ENCODE results near the gene NCMAP. TPM values are rescaled to one million over a fixed set of nuclear protein-coding genes. Genes with fewer than 3 reads are reported as not detected.
A peak's percentile ranks its signal among the peaks of the same experiment; 100 is the strongest.

Gene NCMAP
- total and polyA plus RNA-seq, 2 experiments from 2014 or later: 0.17 to 0.23 TPM

DNA sequence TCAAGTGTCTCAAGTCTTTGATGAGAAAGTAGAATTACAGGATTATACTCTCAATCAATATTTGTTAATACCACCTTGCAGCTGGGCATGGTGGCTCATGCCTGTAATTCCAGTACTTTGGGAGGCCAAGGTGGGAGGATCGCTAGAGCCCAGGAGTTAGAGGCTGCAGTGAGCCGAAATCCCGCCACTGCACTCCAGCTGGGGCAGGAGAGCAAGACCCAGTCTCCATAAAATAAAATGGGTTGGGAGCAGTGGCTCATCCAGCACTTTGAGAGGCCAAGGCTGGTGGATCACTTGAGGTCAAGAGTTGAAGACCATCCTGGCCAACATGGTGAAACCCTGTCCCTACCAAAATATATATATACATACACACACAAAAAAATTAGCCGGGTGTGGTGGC, 1.2 kb upstream of the NCMAP start:
- Histone ChIP-seq H3K79me2 (replicated peaks; ENCODE audit: insufficient read depth) (no peaks in the 10 kb centered on the region), H3K27ac (ENCODE audit: low read depth) (no peak overlapping the region), H3K4me1 (ENCODE audit: insufficient read depth) (peaks cover 7% of the 10 kb centered on the region; the same call in 1 of the 2 replicates), H3K27me3 (ENCODE audit: insufficient read depth) (peaks cover 32% of the 10 kb centered on the region), H3K36me3 (ENCODE audit: insufficient read depth) (no peaks in the 10 kb centered on the region), H3F3A (replicated peaks; ENCODE audit: low read depth) (no peaks in the 10 kb centered on the region), H3K9me2 (ENCODE audit: insufficient read depth) (no peaks in the 10 kb centered on the region), H2AFZ (no peak overlapping the region), H4K20me1 (replicated peaks; ENCODE audit: insufficient read depth) (no peaks in the 10 kb centered on the region), H3K4me3 (no peak overlapping the region), H3K4me2 (no peak overlapping the region)
- Mint-ChIP-seq H3K4me3 (no peak overlapping the region), H3K4me1 (peaks cover 14% of the 10 kb centered on the region), H3K9me3 (no peaks in the 10 kb centered on the region), H3K27ac (no peak overlapping the region), H3K36me3 (ENCODE audit: low read depth) (no peaks in the 10 kb centered on the region), H3K27me3 (ENCODE audit: insufficient read depth, low read depth, poor library complexity) (peaks cover 21% of the 10 kb centered on the region)
- DNase-seq (ENCODE audit: low spot score) (no peak), ATAC-seq (no peak)
- TF ChIP-seq JUNB (IDR thresholded peaks at IDR 0.05; ENCODE audit: unreplicated experiment): no peak

DNA sequence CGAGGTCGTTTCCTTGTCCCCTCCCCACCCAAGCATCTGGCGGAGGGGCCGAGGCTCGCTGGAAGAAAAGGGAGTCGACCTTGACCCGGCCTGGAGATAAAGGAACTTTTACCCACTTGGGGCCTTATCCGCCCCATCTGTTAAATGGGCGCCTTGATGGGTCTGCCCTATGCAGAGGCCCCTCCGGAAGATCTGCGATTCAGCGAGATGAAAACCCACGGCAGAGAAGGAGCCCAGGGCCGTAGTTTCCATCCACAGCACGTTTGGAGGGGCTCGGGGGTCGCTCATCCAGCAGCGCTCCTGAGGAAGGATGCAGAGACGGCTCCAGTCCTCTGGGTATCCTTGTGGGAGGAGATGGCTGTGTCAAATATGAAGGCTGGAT, 518 bp downstream of the NCMAP start:
- H3K4me1 Mint-ChIP-seq: peaks cover 14% of the 10 kb centered on the region
- Histone ChIP-seq H3K27me3 (ENCODE audit: insufficient read depth) (peaks cover 32% of the 10 kb centered on the region), H3K4me3 (peak overlapping the region; percentile 67), H3K4me2 (peak overlapping the region; percentile 90), H3K27ac (ENCODE audit: low read depth) (no peak overlapping the region), H3K9me2 (ENCODE audit: insufficient read depth) (no peaks in the 10 kb centered on the region), H3K36me3 (ENCODE audit: insufficient read depth) (no peaks in the 10 kb centered on the region), H3F3A (replicated peaks; ENCODE audit: low read depth) (no peaks in the 10 kb centered on the region), H3K79me2 (replicated peaks; ENCODE audit: insufficient read depth) (no peaks in the 10 kb centered on the region), H4K20me1 (replicated peaks; ENCODE audit: insufficient read depth) (no peaks in the 10 kb centered on the region), H2AFZ (peak overlapping the region; percentile 95), H3K4me1 (ENCODE audit: insufficient read depth) (peaks cover 7% of the 10 kb centered on the region; the same call in 1 of the 2 replicates)
- peak overlapping the region; percentile 74 for H3K4me3 Mint-ChIP-seq
- H3K27me3 Mint-ChIP-seq (ENCODE audit: insufficient read depth, low read depth, poor library complexity): peaks cover 21% of the 10 kb centered on the region
- TF ChIP-seq POLR2AphosphoS5 (IDR thresholded peaks at IDR 0.05; ENCODE audit: low read depth): no peak
- TF ChIP-seq, protein P1, sequence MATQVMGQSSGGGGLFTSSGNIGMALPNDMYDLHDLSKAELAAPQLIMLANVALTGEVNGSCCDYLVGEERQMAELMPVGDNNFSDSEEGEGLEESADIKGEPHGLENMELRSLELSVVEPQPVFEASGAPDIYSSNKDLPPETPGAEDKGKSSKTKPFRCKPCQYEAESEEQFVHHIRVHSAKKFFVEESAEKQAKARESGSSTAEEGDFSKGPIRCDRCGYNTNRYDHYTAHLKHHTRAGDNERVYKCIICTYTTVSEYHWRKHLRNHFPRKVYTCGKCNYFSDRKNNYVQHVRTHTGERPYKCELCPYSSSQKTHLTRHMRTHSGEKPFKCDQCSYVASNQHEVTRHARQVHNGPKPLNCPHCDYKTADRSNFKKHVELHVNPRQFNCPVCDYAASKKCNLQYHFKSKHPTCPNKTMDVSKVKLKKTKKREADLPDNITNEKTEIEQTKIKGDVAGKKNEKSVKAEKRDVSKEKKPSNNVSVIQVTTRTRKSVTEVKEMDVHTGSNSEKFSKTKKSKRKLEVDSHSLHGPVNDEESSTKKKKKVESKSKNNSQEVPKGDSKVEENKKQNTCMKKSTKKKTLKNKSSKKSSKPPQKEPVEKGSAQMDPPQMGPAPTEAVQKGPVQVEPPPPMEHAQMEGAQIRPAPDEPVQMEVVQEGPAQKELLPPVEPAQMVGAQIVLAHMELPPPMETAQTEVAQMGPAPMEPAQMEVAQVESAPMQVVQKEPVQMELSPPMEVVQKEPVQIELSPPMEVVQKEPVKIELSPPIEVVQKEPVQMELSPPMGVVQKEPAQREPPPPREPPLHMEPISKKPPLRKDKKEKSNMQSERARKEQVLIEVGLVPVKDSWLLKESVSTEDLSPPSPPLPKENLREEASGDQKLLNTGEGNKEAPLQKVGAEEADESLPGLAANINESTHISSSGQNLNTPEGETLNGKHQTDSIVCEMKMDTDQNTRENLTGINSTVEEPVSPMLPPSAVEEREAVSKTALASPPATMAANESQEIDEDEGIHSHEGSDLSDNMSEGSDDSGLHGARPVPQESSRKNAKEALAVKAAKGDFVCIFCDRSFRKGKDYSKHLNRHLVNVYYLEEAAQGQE (IDR thresholded peaks at IDR 0.05; ENCODE audit: unreplicated experiment): no peak
- TF ChIP-seq JUNB (IDR thresholded peaks at IDR 0.05; ENCODE audit: unreplicated experiment): no peak
- no peak for TF ChIP-seq ZNF114 (CRISPR knock-in tag; IDR thresholded peaks at IDR 0.05)
- TF ChIP-seq CREB1 (CRISPR knock-in tag; IDR thresholded peaks at IDR 0.05; ENCODE audit: low read depth): no peak
- no peak for TF ChIP-seq EZH2phosphoT487 (IDR thresholded peaks at IDR 0.05; ENCODE audit: unreplicated experiment)
- TF ChIP-seq, protein P2, sequence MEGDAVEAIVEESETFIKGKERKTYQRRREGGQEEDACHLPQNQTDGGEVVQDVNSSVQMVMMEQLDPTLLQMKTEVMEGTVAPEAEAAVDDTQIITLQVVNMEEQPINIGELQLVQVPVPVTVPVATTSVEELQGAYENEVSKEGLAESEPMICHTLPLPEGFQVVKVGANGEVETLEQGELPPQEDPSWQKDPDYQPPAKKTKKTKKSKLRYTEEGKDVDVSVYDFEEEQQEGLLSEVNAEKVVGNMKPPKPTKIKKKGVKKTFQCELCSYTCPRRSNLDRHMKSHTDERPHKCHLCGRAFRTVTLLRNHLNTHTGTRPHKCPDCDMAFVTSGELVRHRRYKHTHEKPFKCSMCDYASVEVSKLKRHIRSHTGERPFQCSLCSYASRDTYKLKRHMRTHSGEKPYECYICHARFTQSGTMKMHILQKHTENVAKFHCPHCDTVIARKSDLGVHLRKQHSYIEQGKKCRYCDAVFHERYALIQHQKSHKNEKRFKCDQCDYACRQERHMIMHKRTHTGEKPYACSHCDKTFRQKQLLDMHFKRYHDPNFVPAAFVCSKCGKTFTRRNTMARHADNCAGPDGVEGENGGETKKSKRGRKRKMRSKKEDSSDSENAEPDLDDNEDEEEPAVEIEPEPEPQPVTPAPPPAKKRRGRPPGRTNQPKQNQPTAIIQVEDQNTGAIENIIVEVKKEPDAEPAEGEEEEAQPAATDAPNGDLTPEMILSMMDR (conservative IDR thresholded peaks at IDR 0.05; ENCODE audit: low read depth in 2 of 2): no peak
- TF ChIP-seq NANOG (IDR thresholded peaks at IDR 0.05; ENCODE audit: borderline replicate concordance): no peak
- no peak for TF ChIP-seq STAT1 (IDR thresholded peaks at IDR 0.05; ENCODE audit: unreplicated experiment)
- TF ChIP-seq, protein P3, sequence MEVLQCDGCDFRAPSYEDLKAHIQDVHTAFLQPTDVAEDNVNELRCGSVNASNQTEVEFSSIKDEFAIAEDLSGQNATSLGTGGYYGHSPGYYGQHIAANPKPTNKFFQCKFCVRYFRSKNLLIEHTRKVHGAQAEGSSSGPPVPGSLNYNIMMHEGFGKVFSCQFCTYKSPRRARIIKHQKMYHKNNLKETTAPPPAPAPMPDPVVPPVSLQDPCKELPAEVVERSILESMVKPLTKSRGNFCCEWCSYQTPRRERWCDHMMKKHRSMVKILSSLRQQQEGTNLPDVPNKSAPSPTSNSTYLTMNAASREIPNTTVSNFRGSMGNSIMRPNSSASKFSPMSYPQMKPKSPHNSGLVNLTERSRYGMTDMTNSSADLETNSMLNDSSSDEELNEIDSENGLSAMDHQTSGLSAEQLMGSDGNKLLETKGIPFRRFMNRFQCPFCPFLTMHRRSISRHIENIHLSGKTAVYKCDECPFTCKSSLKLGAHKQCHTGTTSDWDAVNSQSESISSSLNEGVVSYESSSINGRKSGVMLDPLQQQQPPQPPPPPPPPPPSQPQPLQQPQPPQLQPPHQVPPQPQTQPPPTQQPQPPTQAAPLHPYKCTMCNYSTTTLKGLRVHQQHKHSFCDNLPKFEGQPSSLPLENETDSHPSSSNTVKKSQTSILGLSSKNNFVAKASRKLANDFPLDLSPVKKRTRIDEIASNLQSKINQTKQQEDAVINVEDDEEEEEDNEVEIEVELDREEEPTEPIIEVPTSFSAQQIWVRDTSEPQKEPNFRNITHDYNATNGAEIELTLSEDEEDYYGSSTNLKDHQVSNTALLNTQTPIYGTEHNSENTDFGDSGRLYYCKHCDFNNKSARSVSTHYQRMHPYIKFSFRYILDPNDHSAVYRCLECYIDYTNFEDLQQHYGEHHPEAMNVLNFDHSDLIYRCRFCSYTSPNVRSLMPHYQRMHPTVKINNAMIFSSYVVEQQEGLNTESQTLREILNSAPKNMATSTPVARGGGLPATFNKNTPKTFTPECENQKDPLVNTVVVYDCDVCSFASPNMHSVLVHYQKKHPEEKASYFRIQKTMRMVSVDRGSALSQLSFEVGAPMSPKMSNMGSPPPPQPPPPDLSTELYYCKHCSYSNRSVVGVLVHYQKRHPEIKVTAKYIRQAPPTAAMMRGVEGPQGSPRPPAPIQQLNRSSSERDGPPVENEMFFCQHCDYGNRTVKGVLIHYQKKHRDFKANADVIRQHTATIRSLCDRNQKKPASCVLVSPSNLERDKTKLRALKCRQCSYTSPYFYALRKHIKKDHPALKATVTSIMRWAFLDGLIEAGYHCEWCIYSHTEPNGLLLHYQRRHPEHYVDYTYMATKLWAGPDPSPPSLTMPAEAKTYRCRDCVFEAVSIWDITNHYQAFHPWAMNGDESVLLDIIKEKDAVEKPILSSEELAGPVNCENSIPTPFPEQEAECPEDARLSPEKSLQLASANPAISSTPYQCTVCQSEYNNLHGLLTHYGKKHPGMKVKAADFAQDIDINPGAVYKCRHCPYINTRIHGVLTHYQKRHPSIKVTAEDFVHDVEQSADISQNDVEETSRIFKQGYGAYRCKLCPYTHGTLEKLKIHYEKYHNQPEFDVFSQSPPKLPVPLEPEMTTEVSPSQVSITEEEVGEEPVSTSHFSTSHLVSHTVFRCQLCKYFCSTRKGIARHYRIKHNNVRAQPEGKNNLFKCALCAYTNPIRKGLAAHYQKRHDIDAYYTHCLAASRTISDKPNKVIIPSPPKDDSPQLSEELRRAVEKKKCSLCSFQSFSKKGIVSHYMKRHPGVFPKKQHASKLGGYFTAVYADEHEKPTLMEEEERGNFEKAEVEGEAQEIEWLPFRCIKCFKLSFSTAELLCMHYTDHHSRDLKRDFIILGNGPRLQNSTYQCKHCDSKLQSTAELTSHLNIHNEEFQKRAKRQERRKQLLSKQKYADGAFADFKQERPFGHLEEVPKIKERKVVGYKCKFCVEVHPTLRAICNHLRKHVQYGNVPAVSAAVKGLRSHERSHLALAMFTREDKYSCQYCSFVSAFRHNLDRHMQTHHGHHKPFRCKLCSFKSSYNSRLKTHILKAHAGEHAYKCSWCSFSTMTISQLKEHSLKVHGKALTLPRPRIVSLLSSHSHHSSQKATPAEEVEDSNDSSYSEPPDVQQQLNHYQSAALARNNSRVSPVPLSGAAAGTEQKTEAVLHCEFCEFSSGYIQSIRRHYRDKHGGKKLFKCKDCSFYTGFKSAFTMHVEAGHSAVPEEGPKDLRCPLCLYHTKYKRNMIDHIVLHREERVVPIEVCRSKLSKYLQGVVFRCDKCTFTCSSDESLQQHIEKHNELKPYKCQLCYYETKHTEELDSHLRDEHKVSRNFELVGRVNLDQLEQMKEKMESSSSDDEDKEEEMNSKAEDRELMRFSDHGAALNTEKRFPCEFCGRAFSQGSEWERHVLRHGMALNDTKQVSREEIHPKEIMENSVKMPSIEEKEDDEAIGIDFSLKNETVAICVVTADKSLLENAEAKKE (CRISPR knock-in tag; IDR thresholded peaks at IDR 0.05): no peak
- ATAC-seq: no peak
- H3K9me3 Mint-ChIP-seq: no peaks in the 10 kb centered on the region
- no peak overlapping the region for H3K27ac Mint-ChIP-seq
- H3K36me3 Mint-ChIP-seq (ENCODE audit: low read depth): no peaks in the 10 kb centered on the region
- no peak for DNase-seq (ENCODE audit: low spot score)

Measured in GM23338 (cell line).